CD4-positive, alpha-beta memory T cell (primary cell): ENCODE results near the gene ATIC. TPM values are rescaled to one million over a fixed set of nuclear protein-coding genes. Genes with fewer than 3 reads are reported as not detected.

Experiments
- CTCF ChIA-PET: fragments of 350-600 bp; sonication (Branson Sonifier 250); formaldehyde crosslinking; loops from one replicate; lab custom pipeline; 2021; ENCODE audit warnings: inconsistent platforms; ENCODE audit not compliant: partially characterized antibody; lab: Charles Lee
- POLR2A ChIA-PET: fragments of 350-600 bp; sonication (Branson Sonifier 250); formaldehyde crosslinking; loops from one replicate; lab custom pipeline; 2021; ENCODE audit not compliant: partially characterized antibody; lab: Charles Lee
- DNase-seq, 5 donors: peaks; one replicate each; pipeline versions ENCODE4 v3.0.0 to v3.0.0-alpha.2; 2020 to 2022; ENCODE audit warnings: mixed read lengths in 1 of 5
- H3K27ac ChIP-seq: one replicate; pipeline ENCODE4 v1.7.0; 2013; ENCODE audit warnings: low read depth, low read length
- H3K27me3 ChIP-seq: 2 replicates; pipeline ENCODE4 v1.7.0; 2013; ENCODE audit warnings: mild to moderate bottlenecking, low read length, moderate library complexity; ENCODE audit not compliant: insufficient read depth
- H3K36me3 ChIP-seq: 2 replicates; pipeline ENCODE4 v1.7.0; 2013; ENCODE audit warnings: mild to moderate bottlenecking, low read length, moderate library complexity; ENCODE audit not compliant: insufficient read depth
- H3K4me1 ChIP-seq: 2 replicates; pipeline ENCODE4 v1.7.0; 2013; ENCODE audit warnings: mild to moderate bottlenecking, low read length, moderate library complexity; ENCODE audit not compliant: insufficient read depth
- H3K4me3 ChIP-seq, 2 donors: one replicate each; pipeline ENCODE4 v1.7.0; 2013; ENCODE audit warnings: low read length in 2 of 2, mild to moderate bottlenecking in 1 of 2
- H3K9me3 ChIP-seq, 2 donors: one replicate each; pipeline ENCODE4 v1.7.0; 2013; ENCODE audit warnings: low read length in 2 of 2, control low read depth in 1 of 2; ENCODE audit not compliant: control insufficient read depth in 1 of 2
- H3K27ac Mint-ChIP-seq, 7 donors: one replicate each; pipeline ENCODE4 v1.8.0; 2020 to 2021; ENCODE audit warnings: mixed read lengths in 7 of 7, mild to moderate bottlenecking in 6 of 7, inconsistent platforms in 3 of 7, moderate library complexity in 3 of 7
- H3K27me3 Mint-ChIP-seq, 2 donors: one replicate each; pipeline ENCODE4 v1.8.0; 2020 to 2021; ENCODE audit warnings: mixed read lengths in 2 of 2
- H3K36me3 Mint-ChIP-seq, 2 donors: one replicate each; pipeline ENCODE4 v1.8.0; 2020 to 2021; ENCODE audit warnings: mixed read lengths in 2 of 2, inconsistent platforms in 1 of 2, mild to moderate bottlenecking in 1 of 2
- H3K4me1 Mint-ChIP-seq, 4 donors: one replicate each; pipeline ENCODE4 v1.8.0; 2020 to 2021; ENCODE audit warnings: mixed read lengths in 4 of 4, mild to moderate bottlenecking in 1 of 4
- H3K4me3 Mint-ChIP-seq, 8 donors: one replicate each; pipeline ENCODE4 v1.8.0; 2020 to 2021; ENCODE audit warnings: mixed read lengths in 8 of 8, mild to moderate bottlenecking in 7 of 8, moderate library complexity in 6 of 8, inconsistent platforms in 3 of 8
- H3K9me3 Mint-ChIP-seq, 8 donors: one replicate each; pipeline ENCODE4 v1.8.0; 2020 to 2021; ENCODE audit warnings: mixed read lengths in 8 of 8, mild to moderate bottlenecking in 5 of 8, inconsistent platforms in 3 of 8, moderate library complexity in 1 of 8
- intact Hi-C: fragments of 100-400 bp; cut with micrococcal nuclease; formaldehyde crosslinking; loops from one replicate; pipeline ENCODE4 v1.15.1; 2023
- polyA plus RNA-seq, 2 donors: library from polyadenylated mRNA; unstranded; fragments of 300-500 nt; fragmentation: Illumina TruSeq; gene quantifications; one replicate each; pipeline ENCODE4 v1.2.3, GENCODE V29; 2021
- total RNA-seq, 2 experiments: library from RNA; stranded (reverse); gene quantifications; one replicate each; pipeline ENCODE4 v1.2.3, GENCODE V29; 2021

The ATIC gene
- total and polyA plus RNA-seq, 4 experiments from 2014 or later = 85.1 to 187 (median 125) TPM

- no peaks in the 10 kb centered on the region for H3K9me3 ChIP-seq
- no peaks in the 10 kb centered on the region for H3K4me1 Mint-ChIP-seq
- ChIA-PET CTCF (no interaction called here), POLR2A (no interaction called here)
- no peaks in the 10 kb centered on the region for H3K27me3 Mint-ChIP-seq
- no peaks in the 10 kb centered on the region for H3K4me1 ChIP-seq
- peaks cover 0 to 2% (median 0%) of the 10 kb centered on the region in 8 donors for H3K9me3 Mint-ChIP-seq
- H3K27ac Mint-ChIP-seq = no peak overlapping the region
- intact Hi-C loops = no loop called here
- H3K27ac ChIP-seq = no peak overlapping the region
- peaks cover 25 to 36% of the 10 kb centered on the region in 2 donors for H3K36me3 Mint-ChIP-seq
- no peaks in the 10 kb centered on the region for H3K27me3 ChIP-seq
- no peak overlapping the region for H3K4me3 Mint-ChIP-seq
- no peak for DNase-seq
- no peaks in the 10 kb centered on the region for H3K36me3 ChIP-seq
- no peak overlapping the region for H3K4me3 ChIP-seq
Measured at GRCh38 chr2:215368493-215368809, 56.6 kb downstream of the ATIC start.

GRCh38 chr2:215369181-215369760, 57.4 kb downstream of the ATIC start:
- intact Hi-C loops = no loop called here
- Histone ChIP-seq H3K9me3 (no peaks in the 10 kb centered on the region), H3K27ac (no peak overlapping the region), H3K4me1 (no peaks in the 10 kb centered on the region), H3K36me3 (no peaks in the 10 kb centered on the region), H3K4me3 (no peak overlapping the region), H3K27me3 (no peaks in the 10 kb centered on the region)
- peaks cover 0 to 2% (median 0%) of the 10 kb centered on the region in 8 donors for H3K9me3 Mint-ChIP-seq
- no peak overlapping the region for H3K4me3 Mint-ChIP-seq
- peaks cover 19 to 33% of the 10 kb centered on the region in 2 donors for H3K36me3 Mint-ChIP-seq
- DNase-seq = no peak
- POLR2A ChIA-PET = no interaction called here
- H3K27ac Mint-ChIP-seq = no peak overlapping the region
- H3K4me1 Mint-ChIP-seq = no peaks in the 10 kb centered on the region
- H3K27me3 Mint-ChIP-seq = no peaks in the 10 kb centered on the region
- CTCF ChIA-PET = no interaction called here

DNA sequence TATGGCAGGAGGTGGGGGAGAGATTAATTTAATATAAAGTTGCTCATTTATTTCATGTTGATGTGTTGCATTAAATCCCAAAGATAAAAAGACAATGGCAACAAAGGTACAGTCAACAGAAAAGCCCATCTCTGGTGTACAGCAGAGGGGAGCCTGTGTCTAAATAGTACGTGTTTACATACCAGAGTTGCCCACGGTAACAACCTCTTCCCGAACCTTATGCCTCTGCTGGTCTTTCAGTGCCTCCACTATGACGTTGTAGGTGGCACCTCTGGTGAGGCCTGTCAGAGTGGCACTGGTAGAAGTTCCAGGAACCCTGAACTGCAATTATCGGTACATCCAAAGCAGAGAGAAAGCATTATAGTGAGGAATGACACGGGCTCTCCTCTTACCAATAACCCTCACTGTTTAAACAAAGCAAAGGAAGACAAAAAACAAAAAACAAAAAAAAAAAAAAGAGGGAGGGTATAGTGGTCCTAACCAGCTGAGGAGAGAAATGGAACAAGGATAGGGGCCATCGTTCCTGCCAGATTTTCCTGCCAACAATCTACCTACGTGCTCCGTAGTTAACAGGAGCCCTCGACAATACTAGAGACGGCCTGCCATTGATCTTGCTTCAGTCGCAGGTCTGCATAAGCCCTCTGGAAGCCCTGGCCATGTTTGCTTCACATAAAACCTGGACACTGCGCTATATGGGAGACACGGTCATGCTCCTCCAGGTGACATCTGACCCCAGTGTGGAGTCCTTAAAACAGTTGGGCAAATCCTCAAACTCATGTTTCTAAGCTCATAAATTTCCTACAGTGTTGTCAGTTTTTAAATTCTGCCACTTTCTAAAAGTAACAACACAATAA, 58.5 kb downstream of the ATIC start:
- H3K27me3 Mint-ChIP-seq = no peaks in the 10 kb centered on the region
- ChIA-PET CTCF (interaction anchor here (0.5 kb wide), 1 partner anchor 689 kb away, joined by 3 read pairs; no protein-coding TSS in a partner anchor), POLR2A (no interaction called here)
- Histone ChIP-seq H3K36me3 (no peaks in the 10 kb centered on the region), H3K4me3 (no peak overlapping the region), H3K4me1 (no peaks in the 10 kb centered on the region), H3K27me3 (no peaks in the 10 kb centered on the region), H3K27ac (no peak overlapping the region), H3K9me3 (no peaks in the 10 kb centered on the region)
- intact Hi-C loops = no loop called here
- no peak overlapping the region for H3K4me3 Mint-ChIP-seq
- no peak overlapping the region for H3K27ac Mint-ChIP-seq
- DNase-seq = no peak
- no peaks in the 10 kb centered on the region for H3K9me3 Mint-ChIP-seq
- H3K36me3 Mint-ChIP-seq = peaks cover 13 to 33% of the 10 kb centered on the region in 2 donors
- H3K4me1 Mint-ChIP-seq = no peaks in the 10 kb centered on the region

DNA sequence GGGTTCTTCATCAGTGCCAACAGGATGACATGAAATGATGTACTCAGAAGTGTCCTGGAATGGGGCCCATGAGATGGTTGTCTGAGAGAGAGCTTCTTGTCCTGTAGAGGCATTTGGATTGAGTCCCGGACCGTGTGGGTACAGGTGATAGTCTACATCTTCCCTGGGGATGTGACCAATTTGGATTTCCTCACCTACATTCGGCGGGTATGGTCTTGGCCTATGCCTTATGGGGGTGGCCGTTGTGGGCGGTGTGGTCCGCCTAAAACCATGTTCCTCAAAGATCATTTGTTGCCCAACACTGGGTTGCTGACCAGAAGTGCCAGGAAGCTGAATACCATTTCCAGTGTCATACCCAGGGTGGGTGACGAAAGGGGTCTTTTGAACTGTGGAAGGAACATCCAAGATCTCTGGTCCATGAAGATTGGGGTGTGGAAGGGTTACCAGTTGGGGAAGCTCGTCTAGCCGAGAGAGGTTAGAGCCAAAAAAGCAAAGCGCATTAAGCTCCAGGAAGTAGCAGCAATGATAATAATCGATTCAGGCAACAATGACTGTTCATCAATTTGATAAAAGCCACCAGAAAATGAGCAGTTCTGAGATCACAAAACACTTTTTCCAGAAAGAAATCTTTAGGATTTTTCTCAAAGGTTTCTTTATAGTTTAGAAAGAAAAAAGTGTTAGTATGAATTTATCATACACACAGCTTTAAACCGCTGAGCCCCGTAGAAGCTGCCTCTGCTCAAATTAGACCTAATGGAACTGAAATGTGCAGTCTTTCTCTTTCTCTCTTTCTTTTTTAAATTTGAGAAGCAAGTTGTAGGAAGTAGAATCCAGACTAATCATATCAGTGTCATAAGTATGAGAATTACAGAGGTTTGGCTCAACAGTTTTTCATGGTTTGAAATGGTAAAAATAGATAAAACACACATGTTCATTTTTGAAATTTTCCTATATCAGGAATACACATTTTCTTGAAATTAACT, 60.3 kb downstream of the ATIC start:
- Histone ChIP-seq H3K4me1 (no peaks in the 10 kb centered on the region), H3K27me3 (no peaks in the 10 kb centered on the region), H3K9me3 (no peaks in the 10 kb centered on the region), H3K36me3 (no peaks in the 10 kb centered on the region), H3K27ac (no peak overlapping the region), H3K4me3 (no peak overlapping the region)
- H3K27me3 Mint-ChIP-seq = no peaks in the 10 kb centered on the region
- intact Hi-C loops = no loop called here
- ChIA-PET POLR2A (no interaction called here), CTCF (no interaction called here)
- no peak overlapping the region for H3K4me3 Mint-ChIP-seq
- no peaks in the 10 kb centered on the region for H3K4me1 Mint-ChIP-seq
- DNase-seq = no peak
- H3K27ac Mint-ChIP-seq = no peak overlapping the region
- H3K9me3 Mint-ChIP-seq = no peaks in the 10 kb centered on the region
- peaks cover 6 to 28% of the 10 kb centered on the region in 2 donors for H3K36me3 Mint-ChIP-seq

DNA sequence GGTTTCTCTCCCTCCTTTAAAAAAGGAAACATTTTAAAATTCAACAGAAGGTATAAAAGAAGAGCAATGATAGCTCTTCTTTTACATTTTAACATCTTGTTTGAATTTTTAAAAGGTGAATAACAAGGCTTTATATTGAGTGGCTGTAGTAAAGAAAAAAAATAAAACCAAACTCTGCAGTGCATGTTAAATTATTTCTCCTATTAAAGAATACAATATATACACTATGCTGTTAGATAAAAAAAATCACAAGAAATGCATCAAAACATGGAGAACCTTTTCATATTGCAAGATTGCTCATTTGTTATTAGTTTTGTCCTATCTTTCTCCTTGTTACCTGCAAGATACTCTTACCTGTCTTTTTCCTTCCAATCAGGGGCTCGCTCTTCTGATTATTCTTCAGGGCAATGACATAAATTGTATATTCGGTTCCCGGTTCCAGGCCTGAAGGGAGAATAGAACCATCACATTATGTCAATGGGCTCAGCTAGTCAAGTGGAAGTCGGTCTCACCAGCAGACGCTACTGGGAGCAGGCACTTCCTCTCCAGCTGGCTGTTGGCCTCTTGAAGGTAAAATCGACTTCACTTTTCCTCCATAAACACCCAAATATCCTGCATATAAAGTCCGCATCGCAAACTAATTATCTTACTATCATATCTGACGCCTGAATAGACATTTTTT, 61.2 kb downstream of the ATIC start:
- no peak overlapping the region for H3K27ac Mint-ChIP-seq

GRCh38 chr2:215374002-215374401, 62.1 kb downstream of the ATIC start:
- Mint-ChIP-seq H3K4me3 (no peak overlapping the region), H3K27ac (no peak overlapping the region), H3K4me1 (no peaks in the 10 kb centered on the region), H3K36me3 (peaks cover 6 to 26% of the 10 kb centered on the region in 2 donors), H3K9me3 (no peaks in the 10 kb centered on the region), H3K27me3 (no peaks in the 10 kb centered on the region)
- H3K27me3 ChIP-seq = no peaks in the 10 kb centered on the region
- H3K36me3 ChIP-seq = no peaks in the 10 kb centered on the region
- ChIA-PET CTCF (no interaction called here), POLR2A (no interaction called here)
- no peak for DNase-seq
- no peaks in the 10 kb centered on the region for H3K9me3 ChIP-seq
- H3K27ac ChIP-seq = no peak overlapping the region
- no peak overlapping the region for H3K4me3 ChIP-seq
- intact Hi-C loops = no loop called here
- H3K4me1 ChIP-seq = no peaks in the 10 kb centered on the region

More for the DNA sequence above, 61.2 kb downstream of the ATIC start:
- no peaks in the 10 kb centered on the region for H3K4me1 Mint-ChIP-seq
- intact Hi-C loops = no loop called here
- Histone ChIP-seq H3K27ac (no peak overlapping the region), H3K36me3 (no peaks in the 10 kb centered on the region), H3K27me3 (no peaks in the 10 kb centered on the region), H3K4me3 (no peak overlapping the region), H3K4me1 (no peaks in the 10 kb centered on the region), H3K9me3 (no peaks in the 10 kb centered on the region)
- no peak overlapping the region for H3K4me3 Mint-ChIP-seq
- H3K9me3 Mint-ChIP-seq = no peaks in the 10 kb centered on the region
- H3K36me3 Mint-ChIP-seq = peaks cover 6 to 26% of the 10 kb centered on the region in 2 donors
- no peak for DNase-seq
- H3K27me3 Mint-ChIP-seq = no peaks in the 10 kb centered on the region
- CTCF ChIA-PET = no interaction called here
- POLR2A ChIA-PET = no interaction called here
